Activated CD4-positive, CD25-positive, alpha-beta regulatory T cell (primary cell): ENCODE data around the gene OR52N1.
A peak's percentile ranks its signal among the peaks of the same experiment; 100 is the strongest.

Experiments
- DNase-seq, 4 experiments: peaks; one replicate each; lab custom pipeline; 2025; lab: John Stamatoyannopoulos, UW

OR52N1 gene

GRCh38 chr11:5791165-5791564, at the start of gene OR52N1:
TSS of gene OR52N1 (minus strand) at chr11:5791265. CDS start at chr11:5788816, 2,449 bp downstream.
- no peak for DNase-seq

- no peak for DNase-seq
Observed at GRCh38 chr11:5837695-5838094, 46.6 kb upstream of the OR52N1 start.

- DNase-seq, result no peak
Observed at GRCh38 chr11:5833446-5833845, 42.4 kb upstream of the OR52N1 start.

- no peak for DNase-seq
Observed at GRCh38 chr11:5831196-5831829, 40.2 kb upstream of the OR52N1 start.

DNA sequence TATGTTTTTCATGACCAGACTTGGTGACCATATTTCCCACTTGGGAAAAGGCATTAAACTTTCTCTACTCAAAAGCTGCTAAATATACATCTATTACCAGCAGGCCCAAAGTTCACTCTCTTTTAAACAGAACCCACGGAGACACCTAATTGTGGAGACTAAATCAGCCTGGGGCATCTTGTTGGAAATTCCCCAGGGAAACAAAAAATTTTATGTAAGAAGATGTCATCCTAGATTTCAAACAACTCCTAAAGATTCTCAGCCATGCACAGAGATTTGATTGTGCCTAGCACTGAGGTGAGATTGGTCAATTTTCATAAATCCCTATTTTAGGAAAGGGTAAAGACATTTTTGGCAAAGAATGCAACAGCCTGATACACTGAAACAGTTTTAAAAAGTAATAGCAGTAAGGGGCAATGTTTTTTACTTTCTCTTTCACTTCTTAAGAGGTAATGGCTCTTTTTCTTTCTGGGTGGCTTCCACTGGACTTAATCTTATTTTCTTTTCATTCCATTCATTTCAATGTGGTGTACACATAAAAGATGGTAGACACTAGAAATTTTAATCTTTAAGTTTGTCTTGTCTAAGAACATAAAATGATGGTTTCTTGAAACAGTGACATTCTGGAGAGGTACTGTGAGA, 27.3 kb upstream of the OR52N1 start:
- DNase-seq, result no peak

GRCh38 chr11:5815534-5815933, 24.5 kb upstream of the OR52N1 start:
- DNase-seq, result no peak

DNA sequence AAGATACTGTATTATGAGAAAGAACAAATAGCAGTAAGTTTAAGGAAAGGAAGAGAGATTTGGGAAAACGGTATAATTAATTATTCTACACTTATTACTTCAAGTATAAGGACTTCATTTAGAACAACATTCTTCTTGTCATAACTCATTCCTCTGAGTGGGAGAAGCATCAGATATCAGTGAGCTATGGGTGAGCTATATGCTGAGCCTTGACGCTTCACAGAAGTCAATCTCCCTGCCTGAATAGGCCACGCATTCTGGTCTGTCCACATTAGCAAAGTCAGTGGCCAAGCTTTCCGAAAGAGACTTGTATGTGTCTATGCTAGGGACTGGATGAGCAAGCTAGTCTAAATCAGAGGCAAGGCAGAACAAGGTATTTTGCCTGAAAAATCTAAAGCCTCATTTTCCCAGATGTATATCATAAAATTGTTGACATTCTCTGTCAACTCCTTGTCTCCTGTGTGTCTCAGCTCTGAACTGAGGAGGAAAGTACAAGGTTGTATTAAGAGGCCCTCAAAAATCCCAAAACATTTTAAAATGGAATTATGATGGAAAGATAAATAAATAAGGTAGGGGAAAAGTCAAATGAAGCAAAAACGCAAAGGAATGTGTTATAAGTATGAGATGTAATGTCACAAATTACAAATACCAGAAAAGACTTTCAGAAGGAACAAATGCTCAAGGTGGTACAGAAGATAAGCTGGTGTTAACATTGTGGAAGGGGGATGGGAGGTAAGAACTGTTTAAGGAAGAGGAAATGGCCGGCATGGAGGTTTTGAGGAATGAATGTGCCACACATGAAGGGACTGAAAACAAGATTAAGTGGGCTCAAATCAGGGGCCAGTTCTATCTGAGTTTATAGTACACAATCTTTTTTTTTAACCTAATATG, 19.1 kb upstream of the OR52N1 start:
- DNase-seq, result no peak

- no peak for DNase-seq
Observed at GRCh38 chr11:5809122-5809519, 18.1 kb upstream of the OR52N1 start.

GRCh38 chr11:5808500-5809121, 17.5 kb upstream of the OR52N1 start, which contains the start of gene OR52N2:
TSS of gene OR52N2 (plus strand) at chr11:5808924. CDS start at chr11:5820336, 11,412 bp downstream.
- DNase-seq, result peak; percentile 25 to 51 (median 30)

DNA sequence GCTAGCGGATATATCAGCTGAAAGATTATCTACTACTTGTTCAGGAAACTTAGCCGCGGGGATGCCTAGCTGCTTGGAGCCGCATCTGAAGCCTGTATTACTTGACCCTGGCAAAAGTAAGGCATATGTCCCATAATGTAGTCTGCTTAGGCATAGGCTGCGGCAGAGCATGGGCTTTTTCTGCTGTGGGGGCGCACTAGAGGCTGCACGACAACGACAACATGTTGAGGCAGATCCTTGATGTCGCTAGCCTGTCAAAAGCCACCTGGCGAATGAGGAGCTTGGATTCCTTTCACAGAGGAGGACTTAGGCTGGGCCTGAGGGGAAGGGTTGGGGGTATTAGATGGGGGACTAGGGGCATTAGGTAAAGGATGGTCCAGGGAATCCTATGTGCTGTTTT, 16.5 kb upstream of the OR52N1 start:
- no peak for DNase-seq

- no peak for DNase-seq
Observed at GRCh38 chr11:5803982-5804381, 12.9 kb upstream of the OR52N1 start.

DNA sequence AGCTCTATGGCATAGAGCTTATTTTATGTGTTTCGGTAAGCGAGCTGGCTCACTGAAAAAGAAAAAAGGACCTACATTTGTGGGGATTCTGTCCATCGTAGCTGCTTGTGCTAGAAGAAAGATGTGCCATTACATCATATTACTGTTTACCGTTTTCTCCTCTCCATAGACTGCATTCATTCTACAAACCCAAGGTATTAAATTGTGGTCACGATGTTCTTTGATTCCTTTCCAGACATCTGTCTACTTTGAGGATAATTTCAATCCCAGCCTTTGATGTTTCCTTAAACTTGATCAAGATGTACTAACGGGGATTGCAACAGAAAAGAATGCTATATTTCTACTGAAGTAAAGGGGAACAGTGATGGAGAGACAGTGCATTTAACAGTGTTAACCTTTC, 5.5 kb upstream of the OR52N1 start:
- no peak for DNase-seq

GRCh38 chr11:5783255-5783654, 7.8 kb downstream of the OR52N1 start, which contains the start of gene OR52N5:
TSS of gene OR52N5 (minus strand) at chr11:5783355. CDS start at chr11:5778634, 4,721 bp downstream.
- no peak for DNase-seq

- no peak for DNase-seq
Observed at GRCh38 chr11:5767056-5767455, 24.0 kb downstream of the OR52N1 start.

DNA sequence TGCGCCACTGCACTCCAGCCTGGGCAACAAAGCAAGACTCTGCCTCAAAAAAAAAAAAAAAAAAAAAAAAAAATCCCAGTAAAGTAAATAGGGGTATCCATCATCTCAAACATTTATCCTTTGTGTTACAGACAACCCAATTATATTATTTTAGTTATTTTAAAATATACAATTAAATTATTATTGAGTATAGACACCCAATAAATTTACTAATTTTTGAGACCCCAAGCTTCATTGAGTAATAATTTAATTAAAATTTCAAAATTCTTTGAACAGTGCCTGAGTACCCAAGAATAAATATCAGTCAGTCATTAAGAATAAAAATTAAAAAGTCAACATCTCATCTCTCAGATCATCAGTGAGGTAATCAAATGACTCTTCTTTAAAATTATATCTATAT, 37.1 kb downstream of the OR52N1 start, which contains the start of gene OR52N4:
Gene OR52N4, plus strand, starts transcription at position 301 of the 400 bp plus-strand sequence. CDS start 498 bp downstream, outside the sequence.
- DNase-seq, result no peak

- DNase-seq, result no peak
Observed at GRCh38 chr11:5749836-5750235, 41.2 kb downstream of the OR52N1 start.

- DNase-seq, result no peak
Observed at GRCh38 chr11:5746614-5747013, 44.5 kb downstream of the OR52N1 start.

- DNase-seq, result no peak
Observed at GRCh38 chr11:5738431-5738830, 52.6 kb downstream of the OR52N1 start.

DNA sequence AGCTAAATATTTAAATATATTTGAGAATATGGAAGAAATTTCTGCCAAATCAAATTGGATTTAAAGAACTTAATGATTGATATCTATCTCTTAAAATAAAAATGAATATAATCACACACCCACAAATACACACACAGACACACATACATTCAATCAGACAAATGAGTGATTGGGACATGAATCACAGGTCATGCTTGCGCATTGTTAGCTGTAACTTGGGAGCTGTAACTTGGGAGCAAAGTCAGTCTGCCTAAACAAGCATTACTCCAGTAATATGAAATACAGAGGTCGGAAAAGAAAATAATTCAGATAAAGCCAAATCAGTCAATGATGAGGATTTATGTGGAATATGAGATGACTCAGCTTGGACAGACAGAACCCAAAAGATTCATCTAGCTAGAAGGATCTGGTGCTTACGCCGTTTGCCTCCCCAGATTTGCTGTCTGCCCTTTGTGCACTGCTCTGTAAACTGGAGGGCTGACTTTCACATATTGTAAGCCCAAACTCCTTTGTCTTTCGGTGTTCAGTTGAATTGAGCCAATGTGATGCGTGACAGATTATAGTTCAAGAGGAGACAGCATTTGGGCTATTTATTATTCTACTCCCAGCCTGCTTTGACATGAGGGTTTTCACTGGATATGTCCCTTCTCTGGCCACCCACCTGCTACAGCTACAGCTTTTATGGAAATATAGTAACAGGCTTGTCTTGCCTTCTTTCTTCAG, 53.2 kb downstream of the OR52N1 start:
- no peak for DNase-seq

GRCh38 chr11:5737091-5737490, 54.0 kb downstream of the OR52N1 start:
- DNase-seq, result no peak
